Upper lobe of left lung (tissue), 4 donors: Measurements from ENCODE around the gene LRRC47.

Experiments used
- CTCF ChIP-seq, 6 experiments: fragments of 450-650 bp in 4 of 6; fragments of 200-600 bp in 2 of 6; sonication (generic) in 2 of 6; IDR thresholded peaks; one replicate each; pipeline ENCODE4 v1.5.1; 2016 to 2019; ENCODE audit warnings: antibody characterized with exemption in 6 of 6
- POLR2AphosphoS5 ChIP-seq, 2 donors: sonication (generic); formaldehyde crosslinking; IDR thresholded peaks; one replicate each; pipeline ENCODE4 v1.5.1; 2017; ENCODE audit warnings: antibody characterized with exemption in 2 of 2

- TF ChIP-seq CTCF (IDR thresholded peaks at IDR 0.05): no peak
- TF ChIP-seq POLR2AphosphoS5 (IDR thresholded peaks at IDR 0.05): no peak
These were observed 26.1 kb downstream of the LRRC47 start for GRCh38 chr1:3770047-3770765.
